Mesendoderm (in vitro differentiated cells): ENCODE results near the gene LRTM1.

Experiments used
- DNase-seq: peaks from one replicate; pipeline ENCODE4 v3.0.0; 2013
- H2AK5ac ChIP-seq: 2 replicates; pipeline ENCODE4 v1.6.1; 2013; ENCODE audit warnings: low read length, inconsistent platforms
- H2BK120ac ChIP-seq: 2 replicates; pipeline ENCODE4 v1.6.1; 2013; ENCODE audit warnings: low read depth, mild to moderate bottlenecking, low read length, moderate library complexity, mixed read lengths
- H2BK15ac ChIP-seq: replicated peaks from 2 replicates; pipeline ENCODE4 v1.6.1; 2013; ENCODE audit warnings: low read depth, mild to moderate bottlenecking, moderate library complexity
- H2BK5ac ChIP-seq: 2 replicates; pipeline ENCODE4 v1.6.1; 2013; ENCODE audit warnings: low read length, inconsistent platforms
- H3K18ac ChIP-seq: 2 replicates; pipeline ENCODE4 v1.6.1; 2013; ENCODE audit warnings: mild to moderate bottlenecking, low read length, mixed read lengths
- H3K23ac ChIP-seq: one replicate; pipeline ENCODE4 v1.6.1; 2013; ENCODE audit warnings: low read length
- H3K27ac ChIP-seq: 2 replicates; pipeline ENCODE4 v1.5.1; 2013; ENCODE audit warnings: low read depth, mild to moderate bottlenecking, inconsistent platforms, low read length, moderate library complexity
- H3K27me3 ChIP-seq: 2 replicates; pipeline ENCODE4 v1.6.1; 2013; ENCODE audit warnings: low read length, control low read depth, mild to moderate bottlenecking, inconsistent platforms; ENCODE audit not compliant: insufficient read depth, poor library complexity
- H3K36me3 ChIP-seq: 2 replicates; pipeline ENCODE4 v1.6.1; 2013; ENCODE audit warnings: low read length, inconsistent platforms; ENCODE audit not compliant: control insufficient read depth, insufficient read depth
- H3K4ac ChIP-seq: one replicate; pipeline ENCODE4 v1.6.1; 2013; ENCODE audit warnings: low read depth, mild to moderate bottlenecking, low read length, moderate library complexity
- H3K4me1 ChIP-seq: 2 replicates; pipeline ENCODE4 v1.6.1; 2013; ENCODE audit warnings: low read depth, low read length, inconsistent platforms; ENCODE audit not compliant: control insufficient read depth
- H3K4me2 ChIP-seq: 2 replicates; pipeline ENCODE4 v1.6.1; 2013; ENCODE audit warnings: low read length
- H3K4me3 ChIP-seq: 2 replicates; pipeline ENCODE4 v1.5.1; 2013; ENCODE audit warnings: mild to moderate bottlenecking, low read length
- H3K56ac ChIP-seq: one replicate; pipeline ENCODE4 v1.6.1; 2013; ENCODE audit warnings: low read length
- H3K79me1 ChIP-seq: 2 replicates; pipeline ENCODE4 v1.6.1; 2013; ENCODE audit warnings: low read length, inconsistent platforms
- H3K79me2 ChIP-seq: 2 replicates; pipeline ENCODE4 v1.6.1; 2013; ENCODE audit warnings: mild to moderate bottlenecking, low read length; ENCODE audit not compliant: control insufficient read depth, insufficient read depth
- H3K9ac ChIP-seq: 2 replicates; pipeline ENCODE4 v1.6.1; 2013; ENCODE audit warnings: low read length, inconsistent platforms
- H4K5ac ChIP-seq: one replicate; pipeline ENCODE4 v1.6.1; 2013; ENCODE audit warnings: low read length
- H4K8ac ChIP-seq: one replicate; pipeline ENCODE4 v1.6.1; 2013; ENCODE audit warnings: low read depth, mild to moderate bottlenecking, control low read depth, low read length, moderate library complexity
- WGBS: extraction: QIAGEN DNeasy Blood & Tissue Kit; methylation state at CpG from one replicate; pipeline ENCODE4 v1.1.7; 2013; ENCODE audit warnings: low lambda C conversion rate, missing lambda C conversion rate; ENCODE audit not compliant: insufficient coverage; ENCODE audit errors: extremely low coverage; 5-methylcytosine and 5-hydroxymethylcytosine counted together

Gene LRTM1

GRCh38 chr3:54940971-54941370, 13.1 kb upstream of the LRTM1 start:
- no peak overlapping the region for H3K4ac ChIP-seq
- no peak overlapping the region for H2BK5ac ChIP-seq
- no peak overlapping the region for H3K4me2 ChIP-seq
- no peak for DNase-seq
- no peak overlapping the region for H2BK120ac ChIP-seq
- H3K23ac ChIP-seq = no peak overlapping the region
- H3K56ac ChIP-seq = no peak overlapping the region
- WGBS = no CpG with 5 or more reads among the region's 2 CpGs
- H3K18ac ChIP-seq = no peak overlapping the region
- no peaks in the 10 kb centered on the region for H3K27me3 ChIP-seq
- H3K9ac ChIP-seq = no peak overlapping the region
- H3K36me3 ChIP-seq = no peaks in the 10 kb centered on the region
- no peak overlapping the region for H4K5ac ChIP-seq
- H3K4me3 ChIP-seq = no peak overlapping the region
- no peak overlapping the region for H4K8ac ChIP-seq
- no peak overlapping the region for H2BK15ac ChIP-seq
- H3K27ac ChIP-seq = no peak overlapping the region
- no peaks in the 10 kb centered on the region for H3K79me1 ChIP-seq
- no peak overlapping the region for H2AK5ac ChIP-seq
- H3K4me1 ChIP-seq = no peaks in the 10 kb centered on the region
- H3K79me2 ChIP-seq = no peaks in the 10 kb centered on the region

DNA sequence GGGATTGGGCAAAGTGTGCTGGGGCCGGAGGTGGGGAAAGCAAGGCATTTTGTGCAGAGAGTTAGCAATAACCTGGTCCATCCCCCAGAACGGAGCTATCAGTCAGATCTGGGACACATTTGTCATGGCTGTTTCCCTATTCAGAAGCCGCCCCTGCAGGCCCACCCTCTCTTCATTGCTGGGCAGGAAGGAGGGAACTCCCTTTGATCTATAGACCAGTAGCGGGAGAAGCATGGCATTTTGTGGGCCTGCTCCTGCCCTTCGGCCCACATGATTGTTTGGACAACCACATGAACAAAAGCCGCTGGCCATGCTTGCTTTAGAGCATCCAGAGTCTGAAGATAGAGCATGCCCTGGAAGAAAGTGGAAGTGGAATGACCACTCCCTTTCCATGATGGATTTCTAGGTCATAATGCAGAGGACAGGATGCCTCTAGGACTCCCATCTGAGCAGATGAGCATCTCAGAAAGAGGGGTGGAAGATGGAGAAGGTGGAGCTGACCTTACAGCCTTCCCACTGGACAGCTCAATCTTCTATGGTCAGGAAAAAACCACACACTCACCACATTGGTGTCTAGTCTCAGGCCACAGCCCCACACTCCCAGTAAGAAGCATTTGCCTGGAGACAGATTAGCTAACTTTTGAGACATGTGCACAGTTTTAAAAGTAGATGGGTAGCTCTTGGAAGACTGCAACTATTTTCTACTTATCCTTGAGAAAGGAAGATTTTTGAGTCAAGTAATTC, 11.9 kb upstream of the LRTM1 start:
- Histone ChIP-seq H3K18ac (no peak overlapping the region), H3K56ac (no peak overlapping the region), H2AK5ac (no peak overlapping the region), H3K4me2 (no peak overlapping the region), H3K4me1 (no peaks in the 10 kb centered on the region), H3K79me1 (no peaks in the 10 kb centered on the region), H3K36me3 (no peaks in the 10 kb centered on the region), H4K8ac (no peak overlapping the region), H3K23ac (no peak overlapping the region), H3K27ac (no peak overlapping the region), H2BK15ac (no peak overlapping the region), H4K5ac (no peak overlapping the region), H3K9ac (no peak overlapping the region), H3K4ac (no peak overlapping the region), H3K27me3 (no peaks in the 10 kb centered on the region), H2BK120ac (no peak overlapping the region), H3K4me3 (no peak overlapping the region), H3K79me2 (no peaks in the 10 kb centered on the region), H2BK5ac (no peak overlapping the region)
- no CpG with 5 or more reads among the region's 6 CpGs for WGBS
- no peak for DNase-seq

DNA sequence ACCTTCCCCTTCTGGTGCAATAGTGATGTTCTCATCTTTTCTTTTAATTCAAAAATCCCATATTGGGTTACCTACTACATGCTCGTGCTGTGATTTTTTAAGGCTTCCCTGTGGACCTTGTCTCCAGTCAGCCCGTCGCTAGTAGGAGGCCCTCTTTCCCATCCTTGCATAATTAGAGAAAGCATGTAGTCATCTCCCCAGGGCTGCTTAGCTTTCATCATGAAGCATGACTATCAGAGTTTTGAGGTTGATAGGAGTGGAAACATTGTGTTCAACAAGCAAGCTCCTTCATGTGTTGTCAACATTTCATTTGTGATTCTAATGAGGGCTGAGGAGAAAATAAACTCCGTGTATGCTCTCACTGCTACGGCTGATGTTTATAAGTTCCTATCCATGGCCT, 8.7 kb upstream of the LRTM1 start:
- no CpG with 5 or more reads among the region's 5 CpGs for WGBS

DNA sequence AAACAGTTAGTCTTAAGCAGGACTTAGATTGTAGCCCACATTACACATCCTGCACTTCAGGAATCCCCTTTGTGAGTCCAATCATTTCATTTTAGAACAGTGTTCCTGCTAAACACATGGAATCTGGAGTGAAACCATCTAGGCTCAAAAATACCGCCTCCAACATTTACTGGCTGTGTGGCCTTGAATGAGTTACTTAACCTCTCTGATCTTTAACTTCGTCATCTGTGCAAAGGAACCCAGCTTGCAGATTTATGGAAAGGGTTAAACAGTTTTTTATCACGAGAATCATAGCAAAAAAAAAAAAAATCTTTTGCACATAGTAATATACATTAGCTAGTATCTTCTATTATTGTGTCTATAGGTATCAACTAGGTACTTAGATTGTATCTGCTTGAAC, 8.0 kb upstream of the LRTM1 start:
- no CpG with 5 or more reads among the region's 3 CpGs for WGBS
- Histone ChIP-seq H4K8ac (no peak overlapping the region), H3K9ac (no peak overlapping the region), H3K18ac (no peak overlapping the region), H3K23ac (no peak overlapping the region), H3K79me1 (no peaks in the 10 kb centered on the region), H3K4ac (no peak overlapping the region), H2BK15ac (no peak overlapping the region), H3K56ac (no peak overlapping the region), H4K5ac (no peak overlapping the region), H3K4me1 (no peaks in the 10 kb centered on the region), H3K27ac (no peak overlapping the region), H3K36me3 (no peaks in the 10 kb centered on the region), H3K4me2 (no peak overlapping the region), H3K27me3 (no peaks in the 10 kb centered on the region), H2BK5ac (no peak overlapping the region), H3K79me2 (no peaks in the 10 kb centered on the region), H2AK5ac (no peak overlapping the region), H2BK120ac (no peak overlapping the region), H3K4me3 (no peak overlapping the region)
- no peak for DNase-seq

More for the DNA sequence above, 8.7 kb upstream of the LRTM1 start:
- no peak overlapping the region for H2AK5ac ChIP-seq
- DNase-seq = peak; percentile 22
- no peak overlapping the region for H4K8ac ChIP-seq
- H3K27ac ChIP-seq = no peak overlapping the region
- H3K9ac ChIP-seq = no peak overlapping the region
- H3K79me2 ChIP-seq = no peaks in the 10 kb centered on the region
- no peak overlapping the region for H2BK120ac ChIP-seq
- H3K18ac ChIP-seq = no peak overlapping the region
- no peaks in the 10 kb centered on the region for H3K4me1 ChIP-seq
- H3K4ac ChIP-seq = no peak overlapping the region
- H2BK5ac ChIP-seq = no peak overlapping the region
- no peaks in the 10 kb centered on the region for H3K36me3 ChIP-seq
- H3K79me1 ChIP-seq = no peaks in the 10 kb centered on the region
- H3K4me2 ChIP-seq = no peak overlapping the region
- H3K27me3 ChIP-seq = no peaks in the 10 kb centered on the region
- H2BK15ac ChIP-seq = no peak overlapping the region
- H3K23ac ChIP-seq = no peak overlapping the region
- H3K4me3 ChIP-seq = no peak overlapping the region
- no peak overlapping the region for H3K56ac ChIP-seq
- H4K5ac ChIP-seq = no peak overlapping the region

DNA sequence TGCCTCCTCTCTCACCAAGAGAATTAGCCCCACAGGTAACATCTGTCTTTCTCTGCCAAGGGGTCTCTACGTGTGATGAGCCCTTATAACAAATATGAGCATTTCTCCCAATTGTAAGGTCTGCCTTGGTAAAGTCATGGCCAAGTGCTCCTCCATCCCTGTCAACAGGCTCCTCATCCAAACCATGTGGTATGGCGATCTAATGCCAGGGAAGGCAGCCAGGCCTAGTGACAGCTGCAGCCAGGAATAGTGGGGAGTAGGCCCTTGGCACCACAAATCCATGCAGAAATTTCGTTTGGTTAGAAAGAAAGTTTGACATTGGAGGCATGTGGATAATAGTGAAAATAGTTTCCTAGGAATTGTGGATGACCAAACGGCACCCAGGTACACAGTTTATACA, 4.7 kb upstream of the LRTM1 start:
- no peak overlapping the region for H2BK15ac ChIP-seq
- H3K4ac ChIP-seq = no peak overlapping the region
- no peak overlapping the region for H3K9ac ChIP-seq
- no peak overlapping the region for H4K8ac ChIP-seq
- no peak overlapping the region for H3K27ac ChIP-seq
- WGBS = no CpG with 5 or more reads among the region's 4 CpGs
- H3K4me1 ChIP-seq = no peaks in the 10 kb centered on the region
- no peaks in the 10 kb centered on the region for H3K79me2 ChIP-seq
- no peak for DNase-seq
- no peak overlapping the region for H3K23ac ChIP-seq
- H3K4me3 ChIP-seq = no peak overlapping the region
- H2BK5ac ChIP-seq = no peak overlapping the region
- no peak overlapping the region for H2AK5ac ChIP-seq
- H3K56ac ChIP-seq = no peak overlapping the region
- H4K5ac ChIP-seq = no peak overlapping the region
- H3K4me2 ChIP-seq = no peak overlapping the region
- H3K36me3 ChIP-seq = no peaks in the 10 kb centered on the region
- H3K27me3 ChIP-seq = no peaks in the 10 kb centered on the region
- no peaks in the 10 kb centered on the region for H3K79me1 ChIP-seq
- H2BK120ac ChIP-seq = no peak overlapping the region
- H3K18ac ChIP-seq = no peak overlapping the region

DNA sequence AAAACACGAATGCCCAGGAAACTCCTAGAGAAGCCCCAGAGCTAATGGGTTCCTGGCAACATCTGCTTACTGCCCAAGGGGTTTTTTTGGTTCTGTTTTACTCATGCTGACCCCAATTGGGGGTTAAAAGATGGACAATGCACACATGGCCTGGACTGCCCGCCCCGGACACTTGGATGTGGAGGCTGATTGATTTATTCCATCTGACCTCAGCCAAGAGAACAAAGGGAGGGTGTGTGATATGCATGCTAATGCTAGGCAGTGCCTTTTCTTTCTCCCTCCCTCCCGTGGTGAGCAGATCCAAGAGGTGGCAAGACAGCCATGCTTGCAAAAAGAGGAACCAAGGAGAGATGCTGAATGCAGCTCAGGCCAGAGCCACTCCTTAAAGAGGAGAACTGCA, 3.3 kb upstream of the LRTM1 start:
- Histone ChIP-seq H2BK15ac (no peak overlapping the region), H3K4me2 (no peak overlapping the region), H3K79me2 (no peaks in the 10 kb centered on the region), H3K36me3 (no peaks in the 10 kb centered on the region), H2BK5ac (no peak overlapping the region), H3K56ac (no peak overlapping the region), H3K23ac (no peak overlapping the region), H2AK5ac (no peak overlapping the region), H2BK120ac (no peak overlapping the region), H3K18ac (no peak overlapping the region), H3K79me1 (no peaks in the 10 kb centered on the region), H3K4me1 (no peaks in the 10 kb centered on the region), H4K5ac (no peak overlapping the region), H4K8ac (no peak overlapping the region), H3K27me3 (no peaks in the 10 kb centered on the region), H3K9ac (no peak overlapping the region), H3K4me3 (no peak overlapping the region), H3K4ac (no peak overlapping the region), H3K27ac (no peak overlapping the region)
- DNase-seq = peak; percentile 18
- no CpG with 5 or more reads among the region's 4 CpGs for WGBS
